DMS 273 (cell line): ENCODE data around the gene PPP1R13B.

Experiments
- DNase-seq: peaks from one replicate; lab custom pipeline; 2025; ENCODE audit not compliant: unreplicated experiment; lab: John Stamatoyannopoulos, UW

PPP1R13B gene

GRCh38 chr14:103881268-103882201 is 34.2 kb upstream of the PPP1R13B start:
- no peak for DNase-seq

GRCh38 chr14:103880348-103881267 is 33.2 kb upstream of the PPP1R13B start:
- peak; percentile 64 for DNase-seq

GRCh38 chr14:103879570-103880347 is 32.4 kb upstream of the PPP1R13B start:
- DNase-seq: no peak

- no peak for DNase-seq
These were observed 31.8 kb upstream of the PPP1R13B start for GRCh38 chr14:103879118-103879569.

- no peak for DNase-seq
These were observed 30.8 kb upstream of the PPP1R13B start for GRCh38 chr14:103878180-103878579.

GRCh38 chr14:103875010-103875409 is 27.6 kb upstream of the PPP1R13B start:
- DNase-seq: no peak

- no peak for DNase-seq
These were observed 25.2 kb upstream of the PPP1R13B start for GRCh38 chr14:103872481-103873113.

- DNase-seq: no peak
These were observed 24.5 kb upstream of the PPP1R13B start for GRCh38 chr14:103871596-103872480.

GRCh38 chr14:103870891-103871595 is 23.7 kb upstream of the PPP1R13B start:
- DNase-seq: no peak

- no peak for DNase-seq
These were observed 22.9 kb upstream of the PPP1R13B start for GRCh38 chr14:103870144-103870876.

GRCh38 chr14:103869406-103870143 is 22.2 kb upstream of the PPP1R13B start:
- no peak for DNase-seq

- DNase-seq: no peak
These were observed 21.0 kb upstream of the PPP1R13B start for GRCh38 chr14:103868242-103868897.

GRCh38 chr14:103867523-103867953 is 20.2 kb upstream of the PPP1R13B start:
- DNase-seq: peak; percentile 96

GRCh38 chr14:103867020-103867419 is 19.6 kb upstream of the PPP1R13B start:
- DNase-seq: no peak

GRCh38 chr14:103863245-103863644 is 15.9 kb upstream of the PPP1R13B start:
- no peak for DNase-seq

GRCh38 chr14:103862393-103862782 is 15.0 kb upstream of the PPP1R13B start:
- peak; percentile 43 for DNase-seq
